Stimulated activated CD4-positive, alpha-beta T cell treated with anti-CD3 and anti-CD28 coated beads, Interleukin-2, amount 100 ng/mL, for 24 hours (primary cell): ENCODE measurements around the gene MYOCD.

Experiments
- DNase-seq, 2 donors: peaks; one replicate each; pipeline ENCODE4 v3.0.0-alpha.2; 2020

MYOCD gene

GRCh38 chr17:12644623-12645022 is 21.1 kb upstream of the MYOCD start:
- DNase-seq, result no peak

DNA sequence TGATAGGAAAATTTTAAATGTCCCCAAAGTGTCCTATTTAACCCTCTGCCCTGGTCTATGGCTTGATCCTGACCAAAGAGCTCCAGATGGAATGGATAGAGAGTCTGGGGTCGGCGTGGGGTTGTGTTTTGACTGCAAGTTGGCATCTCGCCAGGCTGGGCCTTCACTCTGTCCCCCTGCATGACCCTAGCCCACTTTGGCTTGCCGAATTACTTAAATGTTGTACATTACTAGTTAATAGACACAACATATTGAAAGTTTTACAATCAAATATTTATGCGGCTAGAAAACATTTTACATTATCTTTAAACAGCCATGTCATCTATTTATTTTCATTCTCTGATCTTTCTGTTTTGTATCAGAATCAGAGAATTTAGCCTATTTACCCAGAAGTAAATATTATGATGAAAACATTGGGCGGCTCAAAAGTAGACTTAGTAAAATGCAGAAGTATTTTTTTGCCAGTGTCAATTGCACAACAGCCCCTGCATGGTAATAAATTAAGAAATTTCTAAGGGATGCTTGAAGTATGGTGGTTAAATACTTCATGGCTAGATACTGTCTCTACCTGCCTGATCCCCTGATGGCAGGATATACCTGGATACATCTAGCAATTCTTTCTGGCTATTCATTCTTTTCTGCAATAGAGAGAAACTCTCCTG is 18.8 kb upstream of the MYOCD start:
- no peak for DNase-seq

- no peak for DNase-seq
Measured at GRCh38 chr17:12648498-12648897, 17.2 kb upstream of the MYOCD start.

DNA sequence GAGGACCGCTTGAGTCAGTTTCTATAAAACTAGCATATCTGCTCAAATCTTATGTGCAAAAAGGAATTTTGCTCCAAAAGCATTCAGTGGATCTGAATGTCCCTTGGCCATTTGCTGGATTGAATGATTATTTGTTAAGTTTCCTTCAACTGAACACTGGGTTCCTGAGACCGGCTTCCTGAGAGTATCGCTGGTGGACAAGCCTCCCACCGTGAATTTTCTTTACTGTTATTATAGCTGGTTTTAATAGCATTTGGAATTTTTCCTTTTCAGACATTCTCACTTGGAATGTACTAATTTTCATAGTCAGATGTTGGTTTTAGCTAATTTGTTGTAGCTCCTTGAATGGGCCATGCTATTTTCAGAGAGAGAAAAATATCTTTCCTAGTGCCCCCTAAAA is 9.8 kb upstream of the MYOCD start:
- no peak for DNase-seq

DNA sequence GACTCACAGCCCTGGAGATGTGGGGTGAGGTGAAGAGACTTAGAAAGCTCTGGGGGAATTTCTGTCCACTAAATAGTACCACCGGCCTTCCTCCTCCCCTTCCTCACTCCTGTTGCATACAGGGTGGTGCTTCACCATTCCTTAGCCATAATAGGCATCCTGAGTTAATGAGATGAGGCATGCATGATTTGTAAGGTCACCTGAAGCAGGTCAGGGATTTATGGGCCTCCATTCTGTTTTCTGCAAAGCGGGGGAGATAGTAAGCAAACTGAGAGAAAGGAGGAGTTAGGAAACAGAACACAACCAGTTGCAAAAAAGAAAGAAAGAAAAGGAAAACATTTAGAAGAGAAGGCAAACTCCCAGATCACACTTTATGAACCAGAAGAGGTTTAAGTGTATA is 9.3 kb upstream of the MYOCD start:
- no peak for DNase-seq

DNA sequence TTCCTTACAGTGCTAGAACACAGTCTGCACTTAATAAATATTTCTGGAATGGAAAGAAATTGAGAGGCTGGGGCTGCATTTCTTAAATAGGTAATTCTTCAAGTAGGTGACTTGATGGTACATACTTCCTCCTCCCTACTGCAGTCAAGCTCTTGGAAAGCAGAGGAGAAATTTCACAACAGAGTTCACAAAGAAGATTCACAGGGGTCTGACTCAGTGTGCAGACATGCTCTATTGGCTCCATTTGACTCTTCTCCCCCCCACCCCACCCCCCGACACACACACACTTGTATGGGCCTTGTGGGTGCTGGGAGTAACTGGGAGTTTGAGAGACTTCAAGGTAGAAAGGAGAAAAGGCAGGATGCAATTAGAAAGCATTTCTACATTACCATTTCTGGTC is 6.2 kb upstream of the MYOCD start:
- DNase-seq, result no peak

- no peak for DNase-seq
Measured at GRCh38 chr17:12664252-12664651, 1.4 kb upstream of the MYOCD start.

- DNase-seq, result no peak
Measured at GRCh38 chr17:12664894-12665262, 812 bp upstream of the MYOCD start.

DNA sequence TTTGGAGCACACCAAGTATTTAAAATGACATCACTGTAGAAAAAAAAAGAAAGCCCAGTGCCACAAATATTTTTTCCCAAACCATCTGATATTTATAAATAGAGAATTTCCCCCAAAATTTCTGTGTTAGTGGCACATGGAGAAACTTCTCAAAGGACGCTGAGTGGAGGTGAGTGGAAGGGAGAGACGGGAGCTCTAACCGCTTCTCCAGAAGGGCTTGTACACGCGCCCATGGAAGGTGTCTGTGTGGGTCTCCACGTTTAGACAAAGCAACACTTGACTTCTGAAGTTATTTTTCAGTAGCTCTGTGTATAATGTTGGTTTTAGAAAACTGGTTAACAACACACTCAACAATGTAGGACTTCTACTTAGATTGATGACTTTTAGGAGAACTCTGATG is 1.0 kb downstream of the MYOCD start:
- DNase-seq, result no peak

- no peak for DNase-seq
Measured at GRCh38 chr17:12667299-12667958, 1.7 kb downstream of the MYOCD start.

DNA sequence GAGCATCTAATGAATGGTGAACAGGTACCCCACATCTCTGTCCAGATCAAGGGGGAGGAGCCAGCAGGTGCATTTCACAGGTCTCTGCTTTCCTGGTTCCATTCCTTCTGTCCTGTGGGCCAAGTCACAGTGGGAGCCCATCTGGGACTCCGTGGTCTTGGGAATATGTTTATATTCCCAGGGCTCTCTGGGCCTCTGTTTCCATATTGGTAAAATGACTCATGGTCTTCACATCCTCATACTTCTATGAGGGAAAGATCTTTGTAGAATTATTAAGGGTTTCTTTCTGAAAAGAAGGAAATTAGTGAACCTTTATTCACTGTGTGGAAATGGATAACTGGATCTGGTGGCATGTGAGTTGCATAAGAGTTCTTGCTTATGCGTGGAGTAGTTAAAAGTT is 6.2 kb downstream of the MYOCD start:
- no peak for DNase-seq

GRCh38 chr17:12672947-12673346 is 7.3 kb downstream of the MYOCD start:
- DNase-seq, result no peak

- no peak for DNase-seq
Measured at GRCh38 chr17:12673788-12674187, 8.1 kb downstream of the MYOCD start.

GRCh38 chr17:12680407-12680897 is 14.8 kb downstream of the MYOCD start:
- DNase-seq, result no peak

GRCh38 chr17:12680993-12681392 is 15.3 kb downstream of the MYOCD start:
- no peak for DNase-seq

DNA sequence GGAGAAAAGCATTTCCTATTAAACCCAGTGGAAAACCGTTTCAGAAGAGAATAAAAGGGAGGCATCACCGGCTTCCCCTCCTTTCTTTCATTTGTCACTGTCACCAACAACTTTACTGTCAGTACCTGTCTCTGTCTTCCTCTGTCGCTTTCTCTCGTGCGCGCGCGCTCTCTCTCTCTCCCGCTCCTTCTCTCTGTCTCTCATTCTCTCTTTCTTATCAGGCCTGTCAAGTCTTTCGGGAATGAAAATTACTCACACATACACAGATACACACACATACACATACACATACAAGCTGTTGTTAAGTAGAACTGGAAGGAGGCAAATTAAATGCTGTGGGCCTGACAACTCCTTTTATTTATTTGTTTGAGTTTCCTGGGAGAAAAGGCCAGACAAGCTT is 17.6 kb downstream of the MYOCD start:
- no peak for DNase-seq

- no peak for DNase-seq
Measured at GRCh38 chr17:12686486-12686885, 20.8 kb downstream of the MYOCD start.

- DNase-seq, result no peak
Measured at GRCh38 chr17:12688382-12688781, 22.7 kb downstream of the MYOCD start.

- no peak for DNase-seq
Measured at GRCh38 chr17:12691173-12691572, 25.5 kb downstream of the MYOCD start.

GRCh38 chr17:12693640-12694039 is 27.9 kb downstream of the MYOCD start:
- DNase-seq, result no peak

DNA sequence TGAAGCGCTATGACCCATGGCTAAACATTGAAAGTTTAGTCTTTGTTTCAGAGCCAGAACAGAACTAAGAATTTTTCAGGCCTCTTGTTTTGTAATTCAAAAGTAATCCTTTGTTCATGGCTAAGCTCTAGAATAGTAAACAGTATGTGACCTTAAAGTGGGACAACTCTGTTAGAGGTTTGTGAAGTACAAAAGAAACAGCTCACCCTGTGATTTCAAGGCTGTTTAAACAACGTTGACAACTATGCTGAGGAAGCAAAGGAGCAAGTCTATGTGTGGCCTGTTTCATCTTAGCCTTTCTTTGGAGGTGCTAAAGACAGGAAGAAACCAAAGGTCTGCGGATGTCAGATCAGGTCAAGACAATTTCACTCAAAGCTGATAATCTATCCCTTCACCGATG is 40.4 kb downstream of the MYOCD start:
- DNase-seq, result no peak

DNA sequence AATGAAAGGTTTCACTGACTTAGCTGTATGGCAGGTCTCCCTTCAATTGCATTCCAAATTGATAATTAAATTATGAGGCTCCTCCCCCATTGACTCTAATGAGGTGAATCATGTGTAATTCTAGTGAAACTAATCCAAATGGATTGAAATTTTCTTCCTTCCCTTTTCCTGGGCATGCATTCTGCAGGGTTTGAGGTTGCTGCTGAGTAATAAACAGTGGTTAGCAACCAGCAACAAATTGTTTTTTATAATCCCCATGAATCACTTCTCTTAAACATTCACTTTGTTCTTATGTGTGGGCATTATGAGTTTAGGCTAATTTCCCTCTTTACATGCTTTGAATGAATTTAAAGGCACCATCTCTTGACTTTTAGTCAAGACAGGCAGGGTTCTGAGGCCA is 43.4 kb downstream of the MYOCD start:
- no peak for DNase-seq

GRCh38 chr17:12712415-12712814 is 46.7 kb downstream of the MYOCD start:
- no peak for DNase-seq

DNA sequence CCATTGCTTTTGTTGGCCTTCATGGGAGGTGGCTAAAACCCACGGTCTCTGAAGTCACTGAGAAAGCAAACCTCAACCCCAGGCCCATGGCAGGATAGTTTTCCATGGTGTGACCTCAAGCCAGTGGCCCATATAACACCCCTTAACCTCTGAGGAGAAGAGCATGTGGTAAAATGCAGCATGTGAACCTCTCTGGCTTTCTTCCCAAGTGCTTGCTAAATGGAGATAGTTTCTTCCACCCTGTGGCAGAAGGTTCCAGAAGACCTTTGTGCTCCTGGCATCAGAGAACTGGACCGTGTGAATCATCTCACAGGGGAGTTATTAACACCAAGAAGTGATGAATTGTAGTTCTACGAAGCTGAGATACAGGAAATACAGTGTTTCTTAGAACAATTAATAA is 47.3 kb downstream of the MYOCD start:
- DNase-seq, result no peak

- no peak for DNase-seq
Measured at GRCh38 chr17:12719948-12720347, 54.3 kb downstream of the MYOCD start.
